Keratinocyte (primary cell): ENCODE results near the gene PRKCA.

Experiments used
- EZH2 ChIP-seq: IDR thresholded peaks from one replicate; pipeline ENCODE4 v1.6.1; 2012; ENCODE audit warnings: inconsistent platforms, mild to moderate bottlenecking, low read length, moderate library complexity
- TF ChIP-seq, protein P1 (sequence below), 3 experiments: IDR thresholded peaks in 1 of 3; conservative IDR thresholded peaks in 1 of 3; optimal IDR thresholded peaks in 1 of 3; 2 replicates in 2 of 3; 3 replicates in 1 of 3; pipeline versions ENCODE3 to v1.5.1; 2011; ENCODE audit warnings: low read length in 3 of 3, mild to moderate bottlenecking in 3 of 3, moderate library complexity in 2 of 3, control low read depth in 1 of 3, inconsistent platforms in 1 of 3; ENCODE audit not compliant: insufficient read depth in 2 of 3; ENCODE audit errors: extremely low read depth in 1 of 3

DNA sequence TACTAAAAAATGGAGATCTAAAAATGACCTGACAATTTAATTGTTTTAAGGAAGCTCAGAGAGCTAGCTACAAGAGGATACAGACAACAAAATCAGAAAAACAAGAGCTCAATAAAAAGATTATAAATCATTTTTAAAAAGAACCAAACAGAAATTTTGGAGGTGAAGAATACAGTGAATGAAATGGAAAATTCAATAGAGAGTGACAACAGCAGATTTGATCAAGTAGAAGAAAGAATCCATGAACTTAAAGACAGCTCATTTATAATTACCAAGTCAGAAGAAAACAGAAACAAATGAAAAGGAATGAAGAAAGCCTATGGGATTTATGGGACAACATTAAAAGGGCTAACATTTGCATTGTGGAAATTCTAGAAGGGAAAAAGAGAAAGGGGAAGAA lies 395.9 kb downstream of the PRKCA start:
- TF ChIP-seq, protein P1, sequence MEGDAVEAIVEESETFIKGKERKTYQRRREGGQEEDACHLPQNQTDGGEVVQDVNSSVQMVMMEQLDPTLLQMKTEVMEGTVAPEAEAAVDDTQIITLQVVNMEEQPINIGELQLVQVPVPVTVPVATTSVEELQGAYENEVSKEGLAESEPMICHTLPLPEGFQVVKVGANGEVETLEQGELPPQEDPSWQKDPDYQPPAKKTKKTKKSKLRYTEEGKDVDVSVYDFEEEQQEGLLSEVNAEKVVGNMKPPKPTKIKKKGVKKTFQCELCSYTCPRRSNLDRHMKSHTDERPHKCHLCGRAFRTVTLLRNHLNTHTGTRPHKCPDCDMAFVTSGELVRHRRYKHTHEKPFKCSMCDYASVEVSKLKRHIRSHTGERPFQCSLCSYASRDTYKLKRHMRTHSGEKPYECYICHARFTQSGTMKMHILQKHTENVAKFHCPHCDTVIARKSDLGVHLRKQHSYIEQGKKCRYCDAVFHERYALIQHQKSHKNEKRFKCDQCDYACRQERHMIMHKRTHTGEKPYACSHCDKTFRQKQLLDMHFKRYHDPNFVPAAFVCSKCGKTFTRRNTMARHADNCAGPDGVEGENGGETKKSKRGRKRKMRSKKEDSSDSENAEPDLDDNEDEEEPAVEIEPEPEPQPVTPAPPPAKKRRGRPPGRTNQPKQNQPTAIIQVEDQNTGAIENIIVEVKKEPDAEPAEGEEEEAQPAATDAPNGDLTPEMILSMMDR (optimal IDR thresholded peaks at IDR 0.05 in 1 of 3, IDR thresholded peaks at IDR 0.05 in 1 of 3, conservative IDR thresholded peaks at IDR 0.05 in 1 of 3; ENCODE audit: extremely low read depth in 1 of 3, insufficient read depth in 2 of 3, low read length in 3 of 3) = no peak
- TF ChIP-seq EZH2 = no peak
